K562 (cell line): ENCODE data around the gene YPEL3. TPM values are rescaled to one million over a fixed set of nuclear protein-coding genes. Genes with fewer than 3 reads are reported as not detected.

Experiments
- ATAC-seq: fragments of 200-7000 bp; cut with Tn5 transposase; 3 replicates; pipeline ENCODE4 v1.9.1; 2020; ENCODE audit warnings: moderate library complexity
- BruUV-seq: library from RNA; stranded (reverse); fragments of 400-500 nt; replicated peaks from 2 replicates; lab custom pipeline; 2021; lab: Mats Ljungman, UMichigan
- CTCF ChIA-PET: fragments of 300-600 bp; formaldehyde crosslinking; extraction: SDS; loops from one replicate; lab custom pipeline; 2021; ENCODE audit warnings: low intra/inter-chr PET ratio; lab: Yijun Ruan, JAX
- POLR2A ChIA-PET: fragments of 300-600, 350-650 bp; sonication (Branson Sonifier 250); formaldehyde crosslinking; extraction: SDS; loops from one replicate; lab custom pipeline; 2021; ENCODE audit warnings: antibody characterized with exemption, inconsistent platforms; lab: Yijun Ruan, JAX
- DNase-seq, 4 experiments: peaks; one replicate each; pipeline versions ENCODE4 v3.0.0 to v3.0.0-alpha.2; 2011 to 2018; ENCODE audit warnings: low spot score in 3 of 4, mixed read lengths in 3 of 4; ENCODE audit errors: extremely low read depth in 1 of 4
- FAIRE-seq: peaks from 2 replicates; lab custom pipeline; 2011; peaks lifted over from hg19 to GRCh38; lab: Jason Lieb, UNC
- H2AFZ ChIP-seq: 2 replicates; pipeline ENCODE4 v1.6.0; 2011; ENCODE audit warnings: low read depth, low read length, control low read depth, inconsistent platforms
- H3K27ac ChIP-seq: fragments of 200-600 bp; 3 replicates; pipeline ENCODE4 v1.8.0; 2011; ENCODE audit warnings: low read depth, mild to moderate bottlenecking, control low read depth, inconsistent platforms, low read length, moderate library complexity, mixed read lengths; ENCODE audit errors: extremely low read depth
- H3K27me3 ChIP-seq, 2 experiments: fragments of 300-600 bp in 1 of 2; 2 replicates in 1 of 2; 3 replicates in 1 of 2; pipeline versions ENCODE4 v1.6.0 to v1.8.0; 2011; ENCODE audit warnings: inconsistent platforms in 2 of 2, low read length in 2 of 2, mild to moderate bottlenecking in 1 of 2, mixed read lengths in 1 of 2, moderate library complexity in 1 of 2; ENCODE audit not compliant: control insufficient read depth in 2 of 2, insufficient read depth in 2 of 2
- H3K36me3 ChIP-seq: fragments of 300-600 bp; 3 replicates; pipeline ENCODE4 v1.8.0; 2011; ENCODE audit warnings: mild to moderate bottlenecking, low read length, inconsistent platforms; ENCODE audit not compliant: control insufficient read depth, insufficient read depth
- H3K4me1 ChIP-seq, 2 experiments: fragments of 200-600 bp in 1 of 2; replicated peaks in 1 of 2; 2 replicates in 1 of 2; 3 replicates in 1 of 2; pipeline versions ENCODE4 v1.5.1 to v1.8.0; 2011; ENCODE audit warnings: inconsistent platforms in 2 of 2, low read length in 2 of 2, mild to moderate bottlenecking in 1 of 2, mixed read lengths in 1 of 2, moderate library complexity in 1 of 2; ENCODE audit not compliant: control insufficient read depth in 2 of 2, insufficient read depth in 2 of 2
- H3K4me2 ChIP-seq: 2 replicates; pipeline ENCODE4 v1.6.1; 2011; ENCODE audit warnings: low read length, control low read depth, inconsistent platforms, mixed read lengths; ENCODE audit not compliant: insufficient read depth
- H3K4me3 ChIP-seq: fragments of 200-600 bp; sonication (generic), shearing (Covaris generic); 2 replicates; pipeline ENCODE4 v1.5.1; 2016; ENCODE audit warnings: control low read depth, inconsistent platforms
- H3K79me2 ChIP-seq: fragments of 200-600 bp; 3 replicates; pipeline ENCODE4 v1.8.0; 2011; ENCODE audit warnings: low read length, inconsistent platforms; ENCODE audit not compliant: control insufficient read depth, insufficient read depth
- H3K9ac ChIP-seq, 2 experiments: 2 replicates each; pipeline versions ENCODE4 v1.6.0 to v1.6.1; 2011; ENCODE audit warnings: low read depth in 2 of 2, low read length in 2 of 2, control low read depth in 1 of 2, inconsistent platforms in 1 of 2, mild to moderate bottlenecking in 1 of 2, mixed read lengths in 1 of 2; ENCODE audit not compliant: insufficient read depth in 1 of 2
- H3K9me1 ChIP-seq: one replicate; pipeline ENCODE4 v1.6.0; 2011; ENCODE audit warnings: inconsistent platforms, mild to moderate bottlenecking, low read length, moderate library complexity; ENCODE audit not compliant: control insufficient read depth, insufficient read depth
- H3K9me3 ChIP-seq: replicated peaks from 2 replicates; pipeline ENCODE4 v1.5.1; 2011; ENCODE audit warnings: low read depth, low read length, inconsistent platforms; ENCODE audit not compliant: control insufficient read depth, insufficient read depth
- H4K20me1 ChIP-seq: replicated peaks from 2 replicates; pipeline ENCODE4 v1.6.1; 2011; ENCODE audit warnings: low read length, inconsistent platforms, mixed read lengths; ENCODE audit not compliant: control insufficient read depth, insufficient read depth
- ARID4B ChIP-seq: sonication (generic); formaldehyde crosslinking; IDR thresholded peaks from 2 replicates; pipeline ENCODE4 v1.8.0; 2022; ENCODE audit warnings: mild to moderate bottlenecking, missing genetic modification reagents
- CREB1 ChIP-seq, 2 experiments: sonication (generic) in 1 of 2; formaldehyde crosslinking in 1 of 2; IDR thresholded peaks; 2 replicates each; pipeline versions ENCODE4 v1.6.1 to v1.8.0; 2012 to 2022; ENCODE audit warnings: inconsistent platforms in 1 of 2, mild to moderate bottlenecking in 1 of 2, missing genetic modification reagents in 1 of 2, moderate library complexity in 1 of 2
- FOXP1 ChIP-seq: sonication (generic); formaldehyde crosslinking; IDR thresholded peaks from 2 replicates; pipeline ENCODE4 v1.8.0; 2022; ENCODE audit warnings: mild to moderate bottlenecking, missing genetic modification reagents
- KDM5B ChIP-seq: fragments of 200-600 bp; sonication (generic); IDR thresholded peaks from 2 replicates; pipeline ENCODE4 v1.6.1; 2012; ENCODE audit warnings: low read depth, mild to moderate bottlenecking, moderate library complexity, low read length, control low read depth, inconsistent platforms; ENCODE audit not compliant: insufficient replicate concordance
- POLR2G ChIP-seq: fragments of 200-400 bp; formaldehyde crosslinking; IDR thresholded peaks from 2 replicates; pipeline ENCODE4 v1.6.1; 2017; ENCODE audit warnings: low read depth, mild to moderate bottlenecking, antibody characterized with exemption, low read length, moderate library complexity
- RBFOX2 ChIP-seq: fragments of 200-400 bp; formaldehyde crosslinking; IDR thresholded peaks from 2 replicates; pipeline ENCODE4 v1.6.1; 2017; ENCODE audit warnings: low read depth, mild to moderate bottlenecking, low read length, moderate library complexity
- USF1 ChIP-seq: sonication (generic); formaldehyde crosslinking; IDR thresholded peaks from 2 replicates; pipeline ENCODE4 v1.9.0; 2022; ENCODE audit warnings: mild to moderate bottlenecking, missing genetic modification reagents
- ZNF140 ChIP-seq: fragments of 250-450 bp; sonication (Bioruptor Pico); IDR thresholded peaks from 2 replicates; pipeline ENCODE4 v1.8.0; 2021; ENCODE audit warnings: moderate library complexity, mild to moderate bottlenecking, inconsistent platforms
- WGBS: fragments of 100-300 bp; shearing (Covaris generic); methylation state at CpG from one replicate; pipeline ENCODE4 v1.1.6; 2016; ENCODE audit warnings: low coverage, mixed read lengths; ENCODE audit not compliant: insufficient coverage; ENCODE audit errors: missing lambda C conversion rate; 5-methylcytosine and 5-hydroxymethylcytosine counted together
- in situ Hi-C: fragments of 300-500 bp; cut with MboI; formaldehyde crosslinking; loops from 4 replicates; pipeline ENCODE4 v1.15.0; 2018; ENCODE audit warnings: inconsistent platforms, mixed read lengths
- intact Hi-C: fragments of 100-400 bp; cut with micrococcal nuclease; formaldehyde crosslinking; loops from 2 replicates; pipeline ENCODE4 v1.14.2; 2022
- polyA plus RNA-seq, 8 experiments: library from polyadenylated mRNA; depleted of rRNA in 4 of 8; stranded (reverse) in 5 of 8; unstranded in 3 of 8; fragments of >200 nt; fragmentation: Nextera tagmentation in 2 of 8; fragmentation: Illumina TruSeq in 1 of 8; extraction: Ambion mirVana in 2 of 8; extraction: Trizol in 1 of 8; gene quantifications; 2 replicates each; pipeline versions ENCODE4 v1.2.1 to v1.2.3, GENCODE V29; 2011 to 2014; ENCODE audit warnings: inconsistent platforms in 1 of 8, missing spikeins in 1 of 8
- total RNA-seq, 7 experiments: library from RNA; depleted of rRNA in 6 of 7; stranded (reverse); fragments of >200 nt in 6 of 7; fragmentation: Illumina TruSeq in 2 of 7; extraction: Trizol in 2 of 7; gene quantifications; 2 replicates each; pipeline versions ENCODE4 v1.2.1 to v1.2.3, GENCODE V29; 2011 to 2021; ENCODE audit warnings: low replicate concordance in 1 of 7
- TF ChIP-seq, protein P1 (sequence below): fragments of 250-450 bp; sonication (Bioruptor Pico); IDR thresholded peaks from 2 replicates; pipeline ENCODE4 v1.6.1; 2021; ENCODE audit warnings: mild to moderate bottlenecking

YPEL3 gene
- total and polyA plus RNA-seq, 9 of the 15 experiments (the other 6 are each of a cell fraction or from before 2014, with no cell fraction given): 0.41 to 15.0 (median 2.9) TPM

- peak overlapping the region; percentile 80 for H3K4me2 ChIP-seq
- ChIA-PET CTCF (no interaction called here), POLR2A (interaction anchor here (0.8 kb wide), 1 partner anchor 30 kb away, joined by 3 read pairs; no protein-coding TSS in a partner anchor)
- peak overlapping the region; percentile 60 for H3K4me3 ChIP-seq
- ATAC-seq (no peak; the same call in 2 of the 3 replicates), DNase-seq (no peak), FAIRE-seq (no peak)
- peaks cover 8% of the 10 kb centered on the region; the same call in 1 of the 3 replicates for H3K36me3 ChIP-seq
- TF ChIP-seq USF1: 0 out of 2 replicates have a peak, but pooled peaks have one; percentile 10
- no peak for TF ChIP-seq CREB1 (IDR thresholded peaks at IDR 0.05)
- TF ChIP-seq CREB1 (CRISPR knock-in tag; IDR thresholded peaks at IDR 0.05): no peak
- TF ChIP-seq, protein P1, sequence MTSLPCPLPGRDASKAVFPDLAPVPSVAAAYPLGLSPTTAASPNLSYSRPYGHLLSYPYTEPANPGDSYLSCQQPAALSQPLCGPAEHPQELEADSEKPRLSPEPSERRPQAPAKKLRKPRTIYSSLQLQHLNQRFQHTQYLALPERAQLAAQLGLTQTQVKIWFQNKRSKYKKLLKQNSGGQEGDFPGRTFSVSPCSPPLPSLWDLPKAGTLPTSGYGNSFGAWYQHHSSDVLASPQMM (CRISPR knock-in tag): no peak
- 0 out of 2 replicates have a peak, but pooled peaks have one; percentile 25 for TF ChIP-seq FOXP1 (CRISPR knock-in tag)
- peak; percentile 36 for TF ChIP-seq RBFOX2
- 0 out of 2 replicates have a peak, but pooled peaks have one; percentile 18 for TF ChIP-seq POLR2G
- TF ChIP-seq KDM5B: peak; percentile 9
- TF ChIP-seq ZNF140: no peak
- TF ChIP-seq ARID4B (CRISPR knock-in tag): peak; percentile 37; the same call in 1 of the 2 replicates
- 0 out of 3 replicates have a peak overlapping the region, but pooled peaks have one; percentile 80 for H3K27ac ChIP-seq
- no peaks in the 10 kb centered on the region for H3K9me3 ChIP-seq
- H2AFZ ChIP-seq: no peak overlapping the region
- peaks cover 3% of the 10 kb centered on the region; the same call in 1 of the 3 replicates for H3K79me2 ChIP-seq
- intact Hi-C loops (no loop called here), in situ Hi-C loops (no loop called here)
- peak overlapping the region; percentile 44 to 96; a peak in 3 of 4 replicates for H3K9ac ChIP-seq
- no peaks in the 10 kb centered on the region for H3K27me3 ChIP-seq
- no peaks in the 10 kb centered on the region for H3K9me1 ChIP-seq
- peaks cover 0 to 23% of the 10 kb centered on the region in 2 experiments; a peak in 4 of 5 replicates for H3K4me1 ChIP-seq
- WGBS: 69% methylated on average over 29 of the region's 31 CpGs
- BruUV-seq: no TSS peak
- no peaks in the 10 kb centered on the region for H4K20me1 ChIP-seq
Measured at GRCh38 chr16:30121741-30122571, 25.9 kb upstream of the YPEL3 start.
